Activated naive CD8-positive, alpha-beta T cell treated with anti-CD3 and anti-CD28 coated beads, Interleukin-2, amount 50 U/mL, for 24 hours (primary cell): ENCODE measurements around the gene PTPN6.

Source experiments
- ATAC-seq: fragments of 150-1000 bp; cut with Tn5 transposase; one replicate; pipeline ENCODE4 v1.10.0; 2021
- DNase-seq: peaks from one replicate; pipeline ENCODE4 v3.0.0; 2021
- H3K27ac Mint-ChIP-seq: one replicate; pipeline ENCODE4 v1.8.0; 2021; ENCODE audit warnings: mild to moderate bottlenecking, mixed read lengths
- H3K27me3 Mint-ChIP-seq: one replicate; pipeline ENCODE4 v1.8.0; 2021; ENCODE audit warnings: mixed read lengths
- H3K36me3 Mint-ChIP-seq: one replicate; pipeline ENCODE4 v1.8.0; 2021; ENCODE audit warnings: low read depth, mixed read lengths
- H3K4me1 Mint-ChIP-seq: one replicate; pipeline ENCODE4 v1.8.0; 2021; ENCODE audit warnings: mixed read lengths
- H3K4me3 Mint-ChIP-seq: one replicate; pipeline ENCODE4 v1.8.0; 2021; ENCODE audit warnings: mild to moderate bottlenecking, moderate library complexity, mixed read lengths
- H3K9me3 Mint-ChIP-seq: one replicate; pipeline ENCODE4 v1.8.0; 2021; ENCODE audit warnings: mixed read lengths

The PTPN6 gene

GRCh38 chr12:7006639-7007038 lies 55.5 kb downstream of the PTPN6 start:
- Mint-ChIP-seq H3K27ac (no peak overlapping the region), H3K27me3 (no peaks in the 10 kb centered on the region), H3K4me3 (no peak overlapping the region), H3K36me3 (peaks cover 19% of the 10 kb centered on the region), H3K4me1 (peaks cover 9% of the 10 kb centered on the region), H3K9me3 (no peaks in the 10 kb centered on the region)
- ATAC-seq (no peak), DNase-seq (no peak)

GRCh38 chr12:7008864-7009263 lies 57.7 kb downstream of the PTPN6 start:
- Mint-ChIP-seq H3K36me3 (peaks cover 18% of the 10 kb centered on the region), H3K4me3 (no peak overlapping the region), H3K27ac (no peak overlapping the region), H3K4me1 (peaks cover 9% of the 10 kb centered on the region), H3K27me3 (no peaks in the 10 kb centered on the region), H3K9me3 (no peaks in the 10 kb centered on the region)
- ATAC-seq (no peak), DNase-seq (no peak)

DNA sequence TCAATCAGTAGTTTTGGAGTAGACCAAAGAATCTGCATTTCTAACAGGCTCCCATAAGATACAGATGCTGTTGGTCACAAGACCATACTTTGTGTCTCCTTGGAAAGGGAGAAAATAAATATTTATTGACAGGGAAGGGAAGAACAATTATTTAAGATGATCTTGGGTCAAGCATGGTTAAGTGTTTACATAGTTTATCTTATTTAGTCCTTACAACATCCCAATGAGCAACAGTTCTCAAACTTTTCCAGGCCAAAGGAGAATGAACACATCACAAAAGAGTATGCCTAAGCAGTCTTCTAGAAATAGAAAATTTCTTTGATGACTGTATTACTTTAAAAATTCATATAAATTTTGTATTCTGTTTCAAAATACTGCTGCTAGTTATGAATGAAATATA lies 58.4 kb downstream of the PTPN6 start:
- no peaks in the 10 kb centered on the region for H3K9me3 Mint-ChIP-seq
- peaks cover 14% of the 10 kb centered on the region for H3K36me3 Mint-ChIP-seq
- ATAC-seq (no peak), DNase-seq (no peak)
- no peak overlapping the region for H3K27ac Mint-ChIP-seq
- H3K4me3 Mint-ChIP-seq, result no peak overlapping the region
- H3K4me1 Mint-ChIP-seq, result peaks cover 7% of the 10 kb centered on the region
- no peaks in the 10 kb centered on the region for H3K27me3 Mint-ChIP-seq
